Measurements from ENCODE around the gene SMPDL3B.

The SMPDL3B gene

DNA sequence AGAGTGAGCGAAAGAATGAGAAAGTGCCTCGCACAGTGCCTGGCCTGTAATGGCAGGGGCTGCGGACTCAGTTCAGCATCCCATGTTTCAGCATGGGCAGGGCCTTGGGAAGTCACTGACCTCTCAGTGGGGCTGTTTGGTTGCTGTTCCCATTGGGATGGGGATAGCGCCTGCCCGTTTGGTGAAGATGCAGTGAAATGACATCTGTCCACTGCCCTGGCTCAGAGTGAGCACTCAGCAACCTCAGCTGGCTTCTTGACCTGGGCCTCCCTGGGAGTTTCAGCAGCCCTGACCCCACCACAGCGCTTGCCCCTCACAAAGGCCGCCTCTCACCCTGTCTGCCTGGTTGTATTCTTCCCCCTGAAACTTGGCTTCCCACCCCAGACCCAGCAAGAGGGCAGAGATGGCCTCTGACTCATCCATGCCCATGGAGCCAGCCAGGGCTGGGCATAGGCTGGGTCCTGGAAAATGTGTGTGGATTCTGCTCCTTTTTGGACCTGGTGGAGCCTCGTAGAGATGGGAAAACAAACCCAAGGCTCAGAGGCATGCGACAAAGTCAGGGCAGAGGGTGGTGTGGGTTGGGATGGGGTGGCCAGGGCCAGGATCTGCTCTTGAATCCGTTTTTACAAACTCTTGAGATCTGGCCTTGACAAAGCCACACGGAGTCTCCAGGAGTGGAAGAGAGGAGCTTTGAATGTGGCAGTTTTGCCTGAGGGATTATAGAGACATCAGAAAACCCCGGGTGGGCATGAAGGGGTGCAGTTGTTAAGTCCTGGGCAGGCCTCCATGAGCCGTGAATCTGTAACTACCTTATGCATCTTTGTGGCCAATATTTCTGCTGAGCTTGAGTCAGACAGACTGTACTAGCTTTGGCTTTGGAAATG lies 26.2 kb downstream of the SMPDL3B start:
- no peak for DNase-seq (ENCODE audit: low read depth)
- peak overlapping the region; percentile 82 for H3K4me3 ChIP-seq (ENCODE audit: low read depth, low read length)
- TF ChIP-seq, protein P1, sequence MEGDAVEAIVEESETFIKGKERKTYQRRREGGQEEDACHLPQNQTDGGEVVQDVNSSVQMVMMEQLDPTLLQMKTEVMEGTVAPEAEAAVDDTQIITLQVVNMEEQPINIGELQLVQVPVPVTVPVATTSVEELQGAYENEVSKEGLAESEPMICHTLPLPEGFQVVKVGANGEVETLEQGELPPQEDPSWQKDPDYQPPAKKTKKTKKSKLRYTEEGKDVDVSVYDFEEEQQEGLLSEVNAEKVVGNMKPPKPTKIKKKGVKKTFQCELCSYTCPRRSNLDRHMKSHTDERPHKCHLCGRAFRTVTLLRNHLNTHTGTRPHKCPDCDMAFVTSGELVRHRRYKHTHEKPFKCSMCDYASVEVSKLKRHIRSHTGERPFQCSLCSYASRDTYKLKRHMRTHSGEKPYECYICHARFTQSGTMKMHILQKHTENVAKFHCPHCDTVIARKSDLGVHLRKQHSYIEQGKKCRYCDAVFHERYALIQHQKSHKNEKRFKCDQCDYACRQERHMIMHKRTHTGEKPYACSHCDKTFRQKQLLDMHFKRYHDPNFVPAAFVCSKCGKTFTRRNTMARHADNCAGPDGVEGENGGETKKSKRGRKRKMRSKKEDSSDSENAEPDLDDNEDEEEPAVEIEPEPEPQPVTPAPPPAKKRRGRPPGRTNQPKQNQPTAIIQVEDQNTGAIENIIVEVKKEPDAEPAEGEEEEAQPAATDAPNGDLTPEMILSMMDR (IDR thresholded peaks at IDR 0.05; ENCODE audit: control insufficient read depth, extremely low read depth, insufficient read depth) = no peak

DNA sequence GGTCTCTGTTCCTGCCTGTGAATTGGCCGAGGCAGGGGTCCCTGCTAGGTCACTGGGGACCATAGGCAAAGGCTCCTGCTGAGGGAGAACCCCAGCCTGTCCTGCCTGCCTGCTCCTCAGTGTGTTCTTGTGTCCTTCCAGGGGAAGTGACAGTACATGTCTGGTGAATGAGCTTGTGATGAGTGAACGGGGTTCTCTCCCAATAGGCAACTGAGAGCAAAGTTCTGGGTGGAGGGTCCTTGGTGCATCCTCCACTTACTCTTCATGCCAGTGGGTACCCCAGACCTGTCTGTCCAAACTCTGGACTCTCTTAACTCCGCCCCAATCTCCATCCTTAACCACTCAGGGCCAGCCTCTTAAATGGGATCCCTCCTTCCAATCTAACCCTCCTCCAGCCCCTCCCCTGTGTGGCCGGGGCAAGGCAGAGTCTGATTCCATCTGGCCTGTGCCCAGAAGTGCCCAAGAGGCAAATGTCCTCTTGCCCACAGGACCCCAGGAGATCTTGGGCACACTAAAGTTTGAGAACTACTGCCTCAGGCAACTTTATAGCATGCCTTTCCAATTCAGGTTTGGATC lies 26.9 kb downstream of the SMPDL3B start:
- no peak for DNase-seq (ENCODE audit: low read depth)
- TF ChIP-seq, protein P1 (IDR thresholded peaks at IDR 0.05; ENCODE audit: control insufficient read depth, extremely low read depth, insufficient read depth) = no peak
- no peak overlapping the region for H3K4me3 ChIP-seq (ENCODE audit: low read depth, low read length)

DNA sequence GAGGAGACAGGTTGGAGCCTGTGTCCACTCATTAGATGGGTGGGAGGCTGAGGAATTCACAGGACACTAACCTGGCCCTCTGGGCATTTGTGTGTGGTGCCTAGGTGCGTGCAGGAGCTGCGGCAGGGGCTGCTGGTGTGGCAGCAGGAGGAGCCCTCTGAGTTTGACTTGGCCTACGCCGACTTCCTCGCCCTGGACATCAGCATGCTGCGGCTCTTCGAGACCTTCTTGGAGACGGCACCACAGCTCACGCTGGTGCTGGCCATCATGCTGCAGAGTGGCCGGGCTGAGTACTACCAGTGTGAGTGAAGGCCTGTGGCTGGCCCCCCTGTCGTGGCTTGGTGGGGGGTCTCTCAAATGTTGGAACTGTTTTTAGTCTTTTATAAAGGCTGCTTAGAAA lies 28.6 kb downstream of the SMPDL3B start:
- DNase-seq (ENCODE audit: low read depth) = no peak
- H3K4me3 ChIP-seq (ENCODE audit: low read depth, low read length) = no peak overlapping the region
- TF ChIP-seq, protein P1 (IDR thresholded peaks at IDR 0.05; ENCODE audit: control insufficient read depth, extremely low read depth, insufficient read depth) = no peak

DNA sequence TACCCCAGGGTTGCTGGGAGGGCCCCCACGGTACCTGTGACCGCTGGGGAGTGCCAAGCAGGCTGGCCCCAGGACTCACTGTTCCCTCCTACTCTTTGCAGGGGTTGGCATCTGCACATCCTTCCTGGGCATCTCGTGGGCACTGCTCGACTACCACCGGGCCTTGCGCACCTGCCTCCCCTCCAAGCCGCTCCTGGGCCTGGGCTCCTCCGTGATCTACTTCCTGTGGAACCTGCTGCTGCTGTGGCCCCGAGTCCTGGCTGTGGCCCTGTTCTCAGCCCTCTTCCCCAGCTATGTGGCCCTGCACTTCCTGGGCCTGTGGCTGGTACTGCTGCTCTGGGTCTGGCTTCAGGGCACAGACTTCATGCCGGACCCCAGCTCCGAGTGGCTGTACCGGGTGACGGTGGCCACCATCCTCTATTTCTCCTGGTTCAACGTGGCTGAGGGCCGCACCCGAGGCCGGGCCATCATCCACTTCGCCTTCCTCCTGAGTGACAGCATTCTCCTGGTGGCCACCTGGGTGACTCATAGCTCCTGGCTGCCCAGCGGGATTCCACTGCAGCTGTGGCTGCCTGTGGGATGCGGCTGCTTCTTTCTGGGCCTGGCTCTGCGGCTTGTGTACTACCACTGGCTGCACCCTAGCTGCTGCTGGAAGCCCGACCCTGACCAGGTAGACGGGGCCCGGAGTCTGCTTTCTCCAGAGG lies 31.8 kb downstream of the SMPDL3B start:
- TF ChIP-seq, protein P1 (IDR thresholded peaks at IDR 0.05; ENCODE audit: control insufficient read depth, extremely low read depth, insufficient read depth) = no peak
- no peak overlapping the region for H3K4me3 ChIP-seq (ENCODE audit: low read depth, low read length)
- no peak for DNase-seq (ENCODE audit: low read depth)

DNA sequence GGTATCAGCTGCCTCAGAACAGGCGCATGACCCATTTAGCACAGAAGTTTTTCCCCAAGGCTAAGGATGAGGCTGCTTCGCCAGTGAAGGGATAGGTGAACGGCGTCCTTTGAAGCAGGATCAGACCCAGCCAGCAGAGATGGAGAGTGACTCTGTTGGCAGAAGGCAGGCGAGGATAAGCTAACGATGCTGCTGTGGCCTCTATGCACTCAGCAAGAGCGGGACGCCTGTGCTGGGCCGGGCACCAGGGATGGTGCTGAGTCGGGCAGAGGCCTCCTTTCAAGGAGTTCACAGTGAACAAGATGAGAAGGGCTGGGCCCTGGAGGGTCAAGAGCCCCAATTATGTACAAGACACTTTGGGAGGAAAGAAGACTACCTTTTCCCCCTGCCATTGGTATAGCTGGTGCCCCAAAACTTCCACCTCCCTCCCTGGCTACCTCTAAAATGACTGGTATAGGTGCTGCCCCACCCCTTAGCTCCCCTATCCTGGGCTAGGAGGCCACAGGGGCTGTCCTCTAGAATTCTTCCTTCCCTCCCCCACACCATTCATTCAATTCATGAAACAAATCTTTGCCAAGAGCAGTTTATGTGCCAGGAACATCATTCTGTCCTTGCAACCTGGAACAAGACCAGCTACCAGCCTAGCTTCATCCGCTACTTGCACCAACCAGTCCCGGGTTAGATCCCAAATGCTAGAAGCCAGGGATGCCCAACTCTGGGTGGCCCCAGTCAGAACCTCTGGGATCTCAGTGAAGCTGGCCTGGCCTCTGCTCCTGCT lies 32.5 kb downstream of the SMPDL3B start:
- TF ChIP-seq, protein P1 (IDR thresholded peaks at IDR 0.05; ENCODE audit: control insufficient read depth, extremely low read depth, insufficient read depth) = no peak
- DNase-seq (ENCODE audit: low read depth) = no peak
- no peak overlapping the region for H3K4me3 ChIP-seq (ENCODE audit: low read depth, low read length)

DNA sequence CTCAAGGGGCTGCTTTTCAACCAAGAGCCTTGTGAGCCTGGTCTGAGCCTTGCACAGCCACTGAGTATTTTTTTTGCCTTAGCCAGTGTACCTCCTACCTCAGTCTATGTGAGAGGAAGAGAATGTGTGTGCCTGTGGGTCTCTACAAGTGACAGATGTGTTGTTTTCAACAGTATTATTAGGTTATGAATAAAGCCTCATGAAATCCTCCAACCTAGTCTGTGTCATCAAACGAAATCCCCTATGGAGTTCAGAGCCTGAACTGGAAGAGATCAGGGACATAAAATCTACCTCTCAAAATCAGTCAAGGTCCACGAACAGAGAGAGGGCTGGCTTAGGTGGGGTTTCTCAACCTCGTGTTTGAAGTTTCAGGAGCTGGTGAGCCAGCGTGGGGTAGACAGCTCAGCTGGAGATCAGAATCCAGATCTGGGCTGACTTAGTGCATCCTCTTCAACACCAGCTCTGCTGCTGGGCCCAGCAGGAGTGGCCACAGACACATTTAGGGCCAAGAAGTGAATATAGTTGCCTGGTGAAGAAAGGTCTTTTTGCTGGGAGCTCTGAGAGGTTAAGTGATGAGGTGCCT lies 33.2 kb downstream of the SMPDL3B start:
- DNase-seq (ENCODE audit: low read depth) = no peak
- TF ChIP-seq, protein P1 (IDR thresholded peaks at IDR 0.05; ENCODE audit: control insufficient read depth, extremely low read depth, insufficient read depth) = no peak
- H3K4me3 ChIP-seq (ENCODE audit: low read depth, low read length) = no peak overlapping the region

All from LNCaP clone FGC (cell line).